Measurements from ENCODE around the gene ZNF462. TPM values are rescaled to one million over a fixed set of nuclear protein-coding genes. Genes with fewer than 3 reads are reported as not detected.

ZNF462 gene, protein sequence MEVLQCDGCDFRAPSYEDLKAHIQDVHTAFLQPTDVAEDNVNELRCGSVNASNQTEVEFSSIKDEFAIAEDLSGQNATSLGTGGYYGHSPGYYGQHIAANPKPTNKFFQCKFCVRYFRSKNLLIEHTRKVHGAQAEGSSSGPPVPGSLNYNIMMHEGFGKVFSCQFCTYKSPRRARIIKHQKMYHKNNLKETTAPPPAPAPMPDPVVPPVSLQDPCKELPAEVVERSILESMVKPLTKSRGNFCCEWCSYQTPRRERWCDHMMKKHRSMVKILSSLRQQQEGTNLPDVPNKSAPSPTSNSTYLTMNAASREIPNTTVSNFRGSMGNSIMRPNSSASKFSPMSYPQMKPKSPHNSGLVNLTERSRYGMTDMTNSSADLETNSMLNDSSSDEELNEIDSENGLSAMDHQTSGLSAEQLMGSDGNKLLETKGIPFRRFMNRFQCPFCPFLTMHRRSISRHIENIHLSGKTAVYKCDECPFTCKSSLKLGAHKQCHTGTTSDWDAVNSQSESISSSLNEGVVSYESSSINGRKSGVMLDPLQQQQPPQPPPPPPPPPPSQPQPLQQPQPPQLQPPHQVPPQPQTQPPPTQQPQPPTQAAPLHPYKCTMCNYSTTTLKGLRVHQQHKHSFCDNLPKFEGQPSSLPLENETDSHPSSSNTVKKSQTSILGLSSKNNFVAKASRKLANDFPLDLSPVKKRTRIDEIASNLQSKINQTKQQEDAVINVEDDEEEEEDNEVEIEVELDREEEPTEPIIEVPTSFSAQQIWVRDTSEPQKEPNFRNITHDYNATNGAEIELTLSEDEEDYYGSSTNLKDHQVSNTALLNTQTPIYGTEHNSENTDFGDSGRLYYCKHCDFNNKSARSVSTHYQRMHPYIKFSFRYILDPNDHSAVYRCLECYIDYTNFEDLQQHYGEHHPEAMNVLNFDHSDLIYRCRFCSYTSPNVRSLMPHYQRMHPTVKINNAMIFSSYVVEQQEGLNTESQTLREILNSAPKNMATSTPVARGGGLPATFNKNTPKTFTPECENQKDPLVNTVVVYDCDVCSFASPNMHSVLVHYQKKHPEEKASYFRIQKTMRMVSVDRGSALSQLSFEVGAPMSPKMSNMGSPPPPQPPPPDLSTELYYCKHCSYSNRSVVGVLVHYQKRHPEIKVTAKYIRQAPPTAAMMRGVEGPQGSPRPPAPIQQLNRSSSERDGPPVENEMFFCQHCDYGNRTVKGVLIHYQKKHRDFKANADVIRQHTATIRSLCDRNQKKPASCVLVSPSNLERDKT (N-terminal part only)
- total RNA-seq = under 1 TPM; 0.37 to 0.89 TPM

GRCh38 chr9:106862821-106863720, at the start of gene ZNF462:
TSS of gene ZNF462 (plus strand) at chr9:106863166. CDS start at chr9:106923384, 60,218 bp downstream.
- CTCF ChIA-PET = no interaction called here
- POLR2A ChIA-PET = no interaction called here
- no peak for DNase-seq

DNA sequence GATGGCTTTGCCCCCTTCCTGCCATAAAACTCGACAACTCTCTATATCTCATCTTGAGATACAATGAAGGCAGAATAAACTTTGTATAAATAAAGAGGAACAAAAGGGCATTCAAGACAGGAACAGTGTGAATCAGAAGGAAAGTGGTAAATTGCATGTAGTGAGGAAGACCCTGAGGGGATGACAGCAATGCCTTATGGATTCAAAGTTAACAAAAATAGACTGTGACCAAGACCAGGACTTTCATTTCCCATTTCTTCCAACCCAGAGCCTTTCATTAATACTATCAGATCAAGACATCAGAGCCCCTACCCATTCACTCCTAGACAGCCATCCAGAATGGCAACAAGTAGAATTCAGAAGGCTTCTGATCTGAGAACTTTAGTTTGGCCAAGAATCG, 46.4 kb upstream of the ZNF462 start:
- no peak overlapping the region for H3K4me3 Mint-ChIP-seq
- H3K27ac Mint-ChIP-seq = no peak overlapping the region
- no peak for DNase-seq
- peaks cover 4% of the 10 kb centered on the region for H3K9me3 Mint-ChIP-seq
- CTCF ChIA-PET = no interaction called here
- H3K4me1 Mint-ChIP-seq = no peaks in the 10 kb centered on the region
- H3K36me3 Mint-ChIP-seq (ENCODE audit: low read depth) = no peaks in the 10 kb centered on the region
- no peaks in the 10 kb centered on the region for H3K27me3 Mint-ChIP-seq
- POLR2A ChIA-PET = no interaction called here

More at GRCh38 chr9:106862821-106863720, at the start of gene ZNF462:
- Mint-ChIP-seq H3K27ac (peak within 1 kb of the TSS; percentile 37), H3K36me3 (ENCODE audit: low read depth) (peaks cover 5% of the 10 kb centered on the region), H3K27me3 (peaks cover 73% of the 10 kb centered on the region), H3K4me1 (peaks cover 38% of the 10 kb centered on the region), H3K4me3 (peak within 1 kb of the TSS; percentile 76), H3K9me3 (no peaks in the 10 kb centered on the region)

DNA sequence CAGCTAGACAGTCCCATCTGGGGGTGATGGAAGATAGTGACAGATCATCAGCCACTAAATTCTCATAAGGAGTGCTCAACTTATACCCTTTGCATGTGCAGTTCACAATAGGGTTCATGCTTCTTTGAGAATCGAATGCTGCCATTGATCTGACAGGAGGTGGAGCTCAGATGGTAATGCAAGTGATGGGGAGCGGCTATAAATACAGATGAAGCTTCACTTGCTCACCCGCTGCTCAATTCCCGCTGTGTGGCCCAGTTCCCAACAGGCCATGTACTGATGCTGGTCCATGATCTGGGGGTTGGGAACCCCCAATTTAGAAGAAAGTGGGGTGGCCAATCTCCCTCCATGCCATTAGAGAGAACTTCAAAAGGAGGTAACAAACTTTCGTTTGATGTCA, 44.9 kb upstream of the ZNF462 start:
- H3K27ac Mint-ChIP-seq = no peak overlapping the region
- H3K27me3 Mint-ChIP-seq = no peaks in the 10 kb centered on the region
- no peak overlapping the region for H3K4me3 Mint-ChIP-seq
- no peaks in the 10 kb centered on the region for H3K4me1 Mint-ChIP-seq
- no peaks in the 10 kb centered on the region for H3K36me3 Mint-ChIP-seq (ENCODE audit: low read depth)
- H3K9me3 Mint-ChIP-seq = peaks cover 2% of the 10 kb centered on the region
- DNase-seq = no peak
- POLR2A ChIA-PET = no interaction called here
- CTCF ChIA-PET = no interaction called here

DNA sequence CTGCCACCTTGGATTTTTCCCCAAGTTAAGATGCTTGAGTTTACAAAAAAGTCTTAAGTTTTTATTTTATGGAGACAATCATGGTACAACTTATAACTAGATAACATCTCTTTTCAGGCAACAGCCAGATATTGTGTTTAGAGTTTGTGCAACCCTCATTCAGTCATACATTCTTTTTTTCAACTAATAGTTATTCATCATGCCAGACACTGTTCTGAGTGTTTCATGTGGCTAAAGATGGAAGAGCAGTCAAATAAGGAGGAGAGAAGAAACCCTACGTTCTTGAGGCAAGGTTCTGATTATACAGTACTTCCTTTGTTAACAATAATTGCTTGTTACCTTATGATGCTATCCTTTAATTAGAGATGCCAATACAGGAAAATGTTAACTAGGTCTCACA, 42.1 kb upstream of the ZNF462 start:
- Mint-ChIP-seq H3K27me3 (no peaks in the 10 kb centered on the region), H3K36me3 (ENCODE audit: low read depth) (no peaks in the 10 kb centered on the region), H3K4me3 (no peak overlapping the region), H3K4me1 (no peaks in the 10 kb centered on the region), H3K27ac (no peak overlapping the region), H3K9me3 (no peaks in the 10 kb centered on the region)
- POLR2A ChIA-PET = no interaction called here
- DNase-seq = no peak
- CTCF ChIA-PET = no interaction called here

DNA sequence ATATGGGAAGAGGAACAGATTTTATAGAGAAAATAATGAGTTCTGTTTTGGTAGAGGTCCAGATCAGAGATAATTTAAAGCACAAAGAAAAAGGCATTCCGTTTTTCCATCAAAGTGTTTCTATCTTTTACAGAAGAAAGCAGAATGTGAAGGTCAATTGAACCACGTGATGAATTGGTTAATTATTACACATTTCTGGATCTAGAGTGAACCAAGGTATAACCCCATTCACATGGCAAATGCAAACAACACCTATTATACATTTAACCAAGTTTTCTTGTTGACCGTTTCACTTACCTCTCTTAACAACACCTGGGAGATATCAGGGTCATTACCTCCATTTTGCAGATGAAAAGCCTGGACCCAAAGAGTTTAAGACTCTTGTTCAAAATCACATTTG, 34.9 kb upstream of the ZNF462 start:
- Mint-ChIP-seq H3K36me3 (ENCODE audit: low read depth) (no peaks in the 10 kb centered on the region), H3K9me3 (no peaks in the 10 kb centered on the region)
- POLR2A ChIA-PET = no interaction called here

GRCh38 chr9:106828965-106829364, 34.0 kb upstream of the ZNF462 start:
- H3K36me3 Mint-ChIP-seq (ENCODE audit: low read depth) = no peaks in the 10 kb centered on the region

More for the DNA sequence above, 34.9 kb upstream of the ZNF462 start:
- Mint-ChIP-seq H3K4me1 (no peaks in the 10 kb centered on the region), H3K27me3 (no peaks in the 10 kb centered on the region), H3K27ac (no peak overlapping the region), H3K4me3 (no peak overlapping the region)
- CTCF ChIA-PET = no interaction called here
- no peak for DNase-seq

DNA sequence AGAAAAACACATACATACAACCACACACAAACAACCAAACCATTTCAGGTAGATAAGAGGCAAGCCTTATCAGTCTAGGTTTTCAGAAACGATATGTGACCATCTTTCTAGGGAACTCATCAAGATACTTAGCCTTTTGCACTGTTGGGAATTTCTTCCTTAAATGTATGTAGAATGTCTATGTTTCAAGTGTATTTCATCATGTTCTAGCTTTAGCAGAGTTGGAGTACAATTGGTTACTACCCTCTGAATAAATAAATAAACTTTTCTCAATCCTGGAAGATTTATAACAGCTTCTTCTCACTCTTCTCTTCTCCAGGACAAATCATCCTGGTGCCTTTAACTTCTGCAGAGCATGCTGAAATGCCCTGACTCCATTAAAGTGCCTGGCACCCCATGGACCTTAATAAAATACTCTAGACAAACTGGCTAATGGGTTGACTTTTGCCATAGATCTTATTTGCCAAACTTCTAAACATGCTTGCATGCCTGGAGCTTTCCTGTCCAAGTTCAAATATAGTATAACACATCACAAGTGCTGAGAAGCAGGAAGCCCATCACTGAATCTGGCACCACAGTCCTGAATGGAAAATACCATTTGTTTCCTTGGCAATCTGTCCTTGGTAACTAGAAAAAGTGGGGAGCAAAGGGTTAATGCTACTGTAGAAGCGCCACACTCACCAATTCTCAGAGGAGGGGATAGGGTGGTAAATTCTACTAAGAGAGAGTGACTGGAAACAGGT, 33.1 kb upstream of the ZNF462 start:
- POLR2A ChIA-PET = no interaction called here
- no peaks in the 10 kb centered on the region for H3K36me3 Mint-ChIP-seq (ENCODE audit: low read depth)
- no peaks in the 10 kb centered on the region for H3K9me3 Mint-ChIP-seq
- CTCF ChIA-PET = no interaction called here
- H3K4me3 Mint-ChIP-seq = no peak overlapping the region
- H3K27ac Mint-ChIP-seq = no peak overlapping the region
- H3K27me3 Mint-ChIP-seq = no peaks in the 10 kb centered on the region
- no peak for DNase-seq
- no peaks in the 10 kb centered on the region for H3K4me1 Mint-ChIP-seq

More at GRCh38 chr9:106828965-106829364, 34.0 kb upstream of the ZNF462 start:
- Mint-ChIP-seq H3K27ac (no peak overlapping the region), H3K27me3 (no peaks in the 10 kb centered on the region), H3K9me3 (no peaks in the 10 kb centered on the region), H3K4me3 (no peak overlapping the region), H3K4me1 (no peaks in the 10 kb centered on the region)
- no peak for DNase-seq
- ChIA-PET POLR2A (no interaction called here), CTCF (no interaction called here)

DNA sequence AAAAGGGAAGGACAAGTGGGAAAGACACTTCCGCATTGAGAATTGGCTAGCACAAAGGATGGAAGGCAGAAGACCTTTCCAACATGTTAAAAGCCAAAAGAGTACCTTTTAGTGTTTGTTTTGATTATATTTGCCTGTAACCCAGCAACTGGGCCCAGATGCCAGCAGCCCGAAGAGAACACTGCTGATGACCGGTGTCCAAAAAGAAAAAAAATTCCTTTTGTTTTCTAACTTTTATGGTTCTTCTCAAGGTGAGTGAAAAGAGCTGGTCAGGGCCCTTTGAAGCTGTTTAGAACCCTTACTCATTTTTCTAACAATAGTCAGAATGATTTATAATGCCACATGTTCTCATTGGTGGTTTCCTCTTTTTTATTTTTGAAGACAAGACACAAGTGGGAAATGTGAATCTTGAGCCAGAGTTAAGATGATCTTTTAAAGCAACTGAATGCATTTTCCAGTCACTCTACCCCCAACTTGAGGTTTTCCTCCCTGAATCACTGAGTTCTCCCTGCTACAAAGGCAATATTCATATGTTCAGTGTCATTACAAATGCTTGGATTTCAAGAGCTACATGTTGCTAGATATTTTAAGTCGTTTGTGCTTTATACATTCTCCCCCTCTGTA, 32.3 kb upstream of the ZNF462 start:
- Mint-ChIP-seq H3K4me3 (no peak overlapping the region), H3K36me3 (ENCODE audit: low read depth) (no peaks in the 10 kb centered on the region), H3K9me3 (no peaks in the 10 kb centered on the region), H3K27me3 (no peaks in the 10 kb centered on the region), H3K27ac (no peak overlapping the region), H3K4me1 (no peaks in the 10 kb centered on the region)
- DNase-seq = no peak
- ChIA-PET POLR2A (no interaction called here), CTCF (no interaction called here)

DNA sequence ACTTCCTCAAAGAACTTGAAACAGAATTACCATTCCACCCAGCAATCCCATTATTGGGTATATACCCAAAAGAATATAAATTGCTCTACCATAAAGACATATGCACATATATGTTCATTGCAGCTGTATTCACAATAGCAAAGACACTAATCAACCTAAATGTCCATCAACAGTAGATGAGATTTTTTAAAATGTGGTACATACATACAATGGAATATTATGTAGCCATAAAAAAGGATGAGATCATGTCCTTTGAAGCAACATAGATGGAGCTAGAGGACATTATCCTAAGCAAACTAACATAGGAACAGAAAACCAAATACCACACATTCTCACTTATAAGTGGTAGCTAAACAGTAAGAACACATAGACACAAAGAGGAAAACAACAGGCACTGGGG, 28.1 kb upstream of the ZNF462 start:
- Mint-ChIP-seq H3K27me3 (peaks cover 2% of the 10 kb centered on the region), H3K4me1 (no peaks in the 10 kb centered on the region), H3K36me3 (ENCODE audit: low read depth) (no peaks in the 10 kb centered on the region), H3K9me3 (no peaks in the 10 kb centered on the region), H3K4me3 (no peak overlapping the region), H3K27ac (no peak overlapping the region)
- DNase-seq = no peak
- POLR2A ChIA-PET = no interaction called here
- CTCF ChIA-PET = no interaction called here

DNA sequence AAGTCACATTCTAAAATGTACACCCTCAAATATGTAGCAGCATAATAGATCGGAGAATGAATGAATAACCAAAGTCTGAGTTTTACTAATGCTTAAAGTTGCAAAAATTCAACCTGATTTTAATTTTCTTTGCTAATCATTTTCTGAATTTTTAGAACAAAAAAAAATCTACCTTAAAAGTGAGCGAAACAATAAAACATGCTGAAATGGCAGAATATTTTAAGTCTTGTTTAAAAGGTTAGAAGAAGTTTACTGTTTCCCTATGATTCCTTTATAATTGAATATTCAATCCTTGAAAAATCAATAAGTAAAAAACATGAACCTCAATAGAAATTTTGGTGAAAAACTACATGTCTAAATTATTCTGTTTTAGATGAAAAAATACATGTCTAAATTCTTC, 27.1 kb upstream of the ZNF462 start:
- no peak for DNase-seq
- no peak overlapping the region for H3K4me3 Mint-ChIP-seq
- ChIA-PET CTCF (no interaction called here), POLR2A (no interaction called here)
- H3K36me3 Mint-ChIP-seq (ENCODE audit: low read depth) = no peaks in the 10 kb centered on the region
- no peak overlapping the region for H3K27ac Mint-ChIP-seq
- peaks cover 2% of the 10 kb centered on the region for H3K27me3 Mint-ChIP-seq
- no peaks in the 10 kb centered on the region for H3K9me3 Mint-ChIP-seq
- H3K4me1 Mint-ChIP-seq = no peaks in the 10 kb centered on the region

DNA sequence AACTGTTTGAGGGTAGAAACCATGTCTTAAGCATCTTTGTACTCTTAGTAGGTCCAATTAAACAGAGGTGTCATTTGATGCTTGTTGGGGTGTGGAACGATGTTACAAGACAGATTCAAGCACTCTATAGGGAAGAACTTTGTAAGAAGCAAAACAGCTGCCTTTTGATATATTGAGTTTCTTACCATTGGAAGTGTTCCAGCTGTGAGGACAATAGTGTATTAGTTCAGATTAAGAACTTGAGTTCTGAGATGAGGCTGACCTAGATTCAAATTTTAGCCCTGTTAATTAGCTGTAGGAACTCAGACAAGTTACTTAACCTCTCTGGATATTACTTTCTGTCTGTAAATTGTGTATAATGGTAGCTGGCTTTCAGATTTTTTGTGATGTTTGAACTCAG, 19.6 kb upstream of the ZNF462 start:
- Mint-ChIP-seq H3K36me3 (ENCODE audit: low read depth) (no peaks in the 10 kb centered on the region), H3K9me3 (no peaks in the 10 kb centered on the region), H3K4me3 (no peak overlapping the region), H3K27ac (no peak overlapping the region), H3K4me1 (no peaks in the 10 kb centered on the region), H3K27me3 (no peaks in the 10 kb centered on the region)
- POLR2A ChIA-PET = no interaction called here
- CTCF ChIA-PET = no interaction called here
- DNase-seq = no peak

Measured in activated CD4-positive, alpha-beta T cell treated with anti-CD3 and anti-CD28 coated beads, Interleukin-2, amount 10 ng/mL, durations not matched to agents 7 days and 5 days (primary cell).